Astrocyte of the spinal cord (primary cell): ENCODE results near the gene ANKRD33B.
A peak's percentile ranks its signal among the peaks of the same experiment; 100 is the strongest.
"Not testable (repeated sequence)": the region's sequence is repeated elsewhere in the genome, so short reads cannot be mapped to it uniquely, and the experiment has no call there.

Experiments
- DNase-seq: peaks from one replicate; pipeline ENCODE4 v3.0.0; 2011; ENCODE audit warnings: low read depth, low spot score
- H3K4me3 ChIP-seq: 2 replicates; pipeline ENCODE4 v1.5.1; 2011; ENCODE audit warnings: low read depth, mild to moderate bottlenecking, low read length, moderate library complexity
- in situ Hi-C: cut with HindIII; loops from 2 replicates; pipeline ENCODE4 v1.10.0; 2017; ENCODE audit warnings: low sequenced_read_pairs
- TF ChIP-seq, protein P1 (sequence below): IDR thresholded peaks from 2 replicates; pipeline ENCODE4 v1.5.1; 2012; ENCODE audit warnings: low read depth, mild to moderate bottlenecking, low read length, inconsistent platforms

Gene ANKRD33B

DNA sequence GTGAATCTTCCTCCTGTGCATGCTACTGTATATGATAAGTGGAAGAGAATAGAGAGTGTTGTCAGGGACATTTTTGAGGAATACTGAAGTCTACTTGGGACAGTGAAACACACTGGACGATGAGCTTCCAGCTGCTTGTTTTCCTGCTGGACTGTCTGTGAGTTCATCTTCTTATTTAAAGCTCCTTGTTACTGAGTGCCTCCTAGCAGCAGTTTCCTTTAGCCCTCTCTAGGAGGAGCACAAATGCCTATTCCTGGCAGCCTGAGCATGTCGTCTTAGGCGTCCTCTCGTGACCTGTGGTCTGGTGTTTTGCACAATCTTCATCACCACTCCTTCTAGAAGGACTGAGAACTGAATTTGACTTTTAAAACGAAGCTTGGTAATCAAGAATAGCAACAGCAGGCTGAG is 43.8 kb downstream of the ANKRD33B start:
- in situ Hi-C loops, result no loop called here
- H3K4me3 ChIP-seq, result no peak overlapping the region
- DNase-seq, result peak; percentile 63
- TF ChIP-seq, protein P1, sequence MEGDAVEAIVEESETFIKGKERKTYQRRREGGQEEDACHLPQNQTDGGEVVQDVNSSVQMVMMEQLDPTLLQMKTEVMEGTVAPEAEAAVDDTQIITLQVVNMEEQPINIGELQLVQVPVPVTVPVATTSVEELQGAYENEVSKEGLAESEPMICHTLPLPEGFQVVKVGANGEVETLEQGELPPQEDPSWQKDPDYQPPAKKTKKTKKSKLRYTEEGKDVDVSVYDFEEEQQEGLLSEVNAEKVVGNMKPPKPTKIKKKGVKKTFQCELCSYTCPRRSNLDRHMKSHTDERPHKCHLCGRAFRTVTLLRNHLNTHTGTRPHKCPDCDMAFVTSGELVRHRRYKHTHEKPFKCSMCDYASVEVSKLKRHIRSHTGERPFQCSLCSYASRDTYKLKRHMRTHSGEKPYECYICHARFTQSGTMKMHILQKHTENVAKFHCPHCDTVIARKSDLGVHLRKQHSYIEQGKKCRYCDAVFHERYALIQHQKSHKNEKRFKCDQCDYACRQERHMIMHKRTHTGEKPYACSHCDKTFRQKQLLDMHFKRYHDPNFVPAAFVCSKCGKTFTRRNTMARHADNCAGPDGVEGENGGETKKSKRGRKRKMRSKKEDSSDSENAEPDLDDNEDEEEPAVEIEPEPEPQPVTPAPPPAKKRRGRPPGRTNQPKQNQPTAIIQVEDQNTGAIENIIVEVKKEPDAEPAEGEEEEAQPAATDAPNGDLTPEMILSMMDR, result peak; percentile 31

DNA sequence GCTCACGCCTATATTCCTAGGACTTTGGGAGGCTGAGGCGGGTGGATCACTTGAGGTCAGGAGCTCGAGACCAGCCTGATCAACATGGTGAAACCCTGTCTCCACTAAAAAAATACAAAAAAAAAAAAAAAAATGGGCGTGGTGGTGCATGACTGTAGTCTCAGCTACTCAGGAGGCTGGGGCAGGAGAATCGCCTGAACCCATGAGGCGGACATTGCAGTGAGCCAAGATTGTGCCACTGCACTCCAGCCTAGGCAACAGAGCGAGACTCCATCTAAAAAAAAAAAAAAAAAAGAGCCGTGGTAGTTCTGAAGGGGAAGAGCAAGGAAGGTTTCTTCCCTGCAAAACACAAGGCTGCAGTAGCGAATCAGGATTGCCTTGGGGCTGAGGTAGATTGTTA is 44.2 kb downstream of the ANKRD33B start:
- H3K4me3 ChIP-seq, in situ Hi-C loops, DNase-seq: not testable (repeated sequence)

DNA sequence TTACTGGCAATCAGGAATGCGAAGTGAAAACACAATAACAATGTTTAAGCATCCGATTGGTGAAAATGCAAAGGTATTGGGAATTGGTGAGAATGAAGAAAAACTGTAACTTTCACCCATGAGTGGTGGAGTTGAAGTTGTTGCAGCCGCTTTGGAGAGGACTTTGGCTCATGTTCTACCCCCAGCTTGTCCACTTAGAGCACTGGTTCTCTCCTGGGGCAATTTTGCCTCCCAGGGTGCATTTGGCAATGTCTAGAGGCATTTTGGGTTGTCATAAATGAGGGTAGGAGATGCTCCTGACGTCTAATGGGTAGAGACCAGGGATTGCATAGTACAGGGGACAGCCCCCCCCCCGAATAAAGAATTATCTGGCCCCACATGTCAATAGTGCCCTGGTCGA is 46.2 kb downstream of the ANKRD33B start:
- in situ Hi-C loops, result no loop called here
- TF ChIP-seq, protein P1, result no peak
- H3K4me3 ChIP-seq, result no peak overlapping the region
- DNase-seq, result no peak

DNA sequence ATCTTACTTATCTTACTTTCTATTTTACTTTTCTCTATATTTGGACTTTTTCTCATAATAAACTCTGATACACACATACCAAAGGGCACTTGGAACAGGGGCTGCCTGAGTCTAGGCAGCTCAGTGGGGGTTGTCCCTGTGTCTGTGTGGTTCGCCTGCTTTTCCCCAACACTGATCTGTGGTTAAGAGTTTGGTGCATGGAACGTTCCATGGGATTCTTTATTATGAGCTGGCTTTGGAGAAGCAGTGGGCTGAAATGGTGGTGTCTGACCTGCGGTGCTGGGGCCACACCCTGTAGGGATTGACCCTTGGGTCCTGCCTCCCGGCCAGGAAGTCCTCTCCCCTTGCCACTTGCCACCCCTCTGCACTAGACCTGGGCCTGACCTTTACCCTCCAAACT is 47.4 kb downstream of the ANKRD33B start:
- H3K4me3 ChIP-seq, result no peak overlapping the region
- TF ChIP-seq, protein P1, result no peak
- peak; percentile 41 for DNase-seq
- in situ Hi-C loops, result no loop called here

DNA sequence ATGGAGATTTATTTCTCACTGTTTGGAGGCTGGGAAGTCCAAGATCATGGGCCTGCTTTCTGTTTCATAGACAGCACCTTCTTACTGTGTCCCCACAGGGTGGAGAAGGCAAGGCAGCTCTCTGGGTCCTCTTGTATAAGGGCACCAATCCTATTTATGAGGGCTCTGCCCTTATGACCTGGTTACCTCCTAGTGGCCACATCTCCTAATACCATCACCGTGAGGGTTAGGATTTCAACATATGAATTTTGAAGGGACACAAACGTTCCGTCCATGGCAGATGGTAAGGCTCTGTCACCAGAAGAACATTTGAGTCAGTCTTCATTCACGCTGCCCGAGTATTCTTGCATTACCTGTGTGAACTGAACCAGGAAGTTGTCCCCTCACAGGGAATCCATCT is 48.4 kb downstream of the ANKRD33B start:
- TF ChIP-seq, protein P1, result no peak
- in situ Hi-C loops, result no loop called here
- DNase-seq, result no peak
- no peak overlapping the region for H3K4me3 ChIP-seq

DNA sequence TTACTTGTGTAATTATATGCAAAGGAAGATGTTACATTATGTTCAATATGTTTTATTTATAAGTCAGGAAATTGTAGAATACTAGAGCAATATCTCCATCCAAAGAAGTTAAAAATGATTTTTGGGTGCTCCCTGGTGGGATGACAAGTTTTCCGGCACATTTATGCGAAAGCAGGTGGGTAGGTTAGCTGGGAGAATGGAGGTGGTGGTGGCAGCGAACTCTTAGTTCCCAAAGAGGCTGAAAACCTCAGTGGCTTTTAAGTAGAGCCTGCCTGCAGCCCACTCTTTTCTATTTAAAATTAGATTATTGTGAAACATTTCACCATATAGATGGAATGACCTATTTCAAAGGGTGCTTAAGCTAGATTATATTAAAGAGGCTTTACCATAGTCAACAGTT is 51.8 kb downstream of the ANKRD33B start:
- TF ChIP-seq, protein P1, result no peak
- in situ Hi-C loops, result no loop called here
- no peak overlapping the region for H3K4me3 ChIP-seq
- DNase-seq, result no peak

DNA sequence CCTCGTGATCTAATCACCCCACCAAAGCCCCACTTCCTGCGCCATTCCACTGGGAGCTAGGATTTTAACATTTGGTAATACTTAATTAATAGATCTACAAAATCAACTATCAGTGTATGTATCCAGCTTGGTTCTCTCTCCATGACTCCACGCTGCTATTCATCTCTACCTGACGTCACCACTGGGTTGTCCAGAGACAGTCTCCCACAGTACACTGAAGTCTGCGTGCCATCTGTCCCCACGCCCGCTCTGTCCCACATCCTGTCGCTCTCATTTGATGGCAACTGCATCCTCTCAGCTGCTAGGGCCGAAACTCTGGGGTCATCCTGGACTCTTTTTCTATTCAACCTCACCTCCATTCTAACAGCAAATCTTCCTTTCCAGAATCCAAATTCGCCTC is 53.2 kb downstream of the ANKRD33B start:
- no peak for DNase-seq
- H3K4me3 ChIP-seq, result no peak overlapping the region
- in situ Hi-C loops, result no loop called here
- TF ChIP-seq, protein P1, result no peak
